Keratinocyte (primary cell): ENCODE measurements around the gene APOA5.

Experiments
- EZH2 ChIP-seq: IDR thresholded peaks from one replicate; pipeline ENCODE4 v1.6.1; 2012; ENCODE audit warnings: inconsistent platforms, mild to moderate bottlenecking, low read length, moderate library complexity
- TF ChIP-seq, protein P1 (sequence below), 3 experiments: IDR thresholded peaks in 1 of 3; conservative IDR thresholded peaks in 1 of 3; optimal IDR thresholded peaks in 1 of 3; 2 replicates in 2 of 3; 3 replicates in 1 of 3; pipeline versions ENCODE3 to v1.5.1; 2011; ENCODE audit warnings: low read length in 3 of 3, mild to moderate bottlenecking in 3 of 3, moderate library complexity in 2 of 3, control low read depth in 1 of 3, inconsistent platforms in 1 of 3; ENCODE audit not compliant: insufficient read depth in 2 of 3; ENCODE audit errors: extremely low read depth in 1 of 3

- TF ChIP-seq, protein P1, sequence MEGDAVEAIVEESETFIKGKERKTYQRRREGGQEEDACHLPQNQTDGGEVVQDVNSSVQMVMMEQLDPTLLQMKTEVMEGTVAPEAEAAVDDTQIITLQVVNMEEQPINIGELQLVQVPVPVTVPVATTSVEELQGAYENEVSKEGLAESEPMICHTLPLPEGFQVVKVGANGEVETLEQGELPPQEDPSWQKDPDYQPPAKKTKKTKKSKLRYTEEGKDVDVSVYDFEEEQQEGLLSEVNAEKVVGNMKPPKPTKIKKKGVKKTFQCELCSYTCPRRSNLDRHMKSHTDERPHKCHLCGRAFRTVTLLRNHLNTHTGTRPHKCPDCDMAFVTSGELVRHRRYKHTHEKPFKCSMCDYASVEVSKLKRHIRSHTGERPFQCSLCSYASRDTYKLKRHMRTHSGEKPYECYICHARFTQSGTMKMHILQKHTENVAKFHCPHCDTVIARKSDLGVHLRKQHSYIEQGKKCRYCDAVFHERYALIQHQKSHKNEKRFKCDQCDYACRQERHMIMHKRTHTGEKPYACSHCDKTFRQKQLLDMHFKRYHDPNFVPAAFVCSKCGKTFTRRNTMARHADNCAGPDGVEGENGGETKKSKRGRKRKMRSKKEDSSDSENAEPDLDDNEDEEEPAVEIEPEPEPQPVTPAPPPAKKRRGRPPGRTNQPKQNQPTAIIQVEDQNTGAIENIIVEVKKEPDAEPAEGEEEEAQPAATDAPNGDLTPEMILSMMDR (optimal IDR thresholded peaks at IDR 0.05 in 1 of 3, IDR thresholded peaks at IDR 0.05 in 1 of 3, conservative IDR thresholded peaks at IDR 0.05 in 1 of 3; ENCODE audit: extremely low read depth in 1 of 3, insufficient read depth in 2 of 3, low read length in 3 of 3), result no peak
- TF ChIP-seq EZH2, result no peak
Observed at GRCh38 chr11:116812109-116812508, 20.4 kb upstream of the APOA5 start.
